Stimulated activated effector memory CD8-positive, alpha-beta T cell treated with anti-CD3 and anti-CD28 coated beads, Interleukin-12 subunit alpha, Interleukin-12 subunit beta, amount 100 ng/mL, for 72 hours (primary cell): ENCODE measurements around the gene PTPRN2.
"Not testable (repeated sequence)": the region's sequence is repeated elsewhere in the genome, so short reads cannot be mapped to it uniquely, and the experiment has no call there.

ENCODE experiments used
- ATAC-seq: fragments of 150-1000 bp; cut with Tn5 transposase; 2 replicates; pipeline ENCODE4 v1.10.0; 2021
- DNase-seq, 2 donors: peaks; one replicate each; pipeline ENCODE4 v3.0.0; 2021 to 2022; ENCODE audit warnings: low spot score in 2 of 2
- H3K27ac Mint-ChIP-seq: one replicate; pipeline ENCODE4 v1.8.0; 2022; ENCODE audit warnings: mild to moderate bottlenecking, mixed read lengths
- H3K36me3 Mint-ChIP-seq: one replicate; pipeline ENCODE4 v1.8.0; 2022; ENCODE audit warnings: mild to moderate bottlenecking, mixed read lengths
- H3K4me1 Mint-ChIP-seq: one replicate; pipeline ENCODE4 v1.8.0; 2022; ENCODE audit warnings: mixed read lengths
- H3K4me3 Mint-ChIP-seq: one replicate; pipeline ENCODE4 v1.8.0; 2022; ENCODE audit warnings: mild to moderate bottlenecking, mixed read lengths
- H3K9me3 Mint-ChIP-seq: one replicate; pipeline ENCODE4 v1.8.0; 2022; ENCODE audit warnings: mixed read lengths

PTPRN2 gene

DNA sequence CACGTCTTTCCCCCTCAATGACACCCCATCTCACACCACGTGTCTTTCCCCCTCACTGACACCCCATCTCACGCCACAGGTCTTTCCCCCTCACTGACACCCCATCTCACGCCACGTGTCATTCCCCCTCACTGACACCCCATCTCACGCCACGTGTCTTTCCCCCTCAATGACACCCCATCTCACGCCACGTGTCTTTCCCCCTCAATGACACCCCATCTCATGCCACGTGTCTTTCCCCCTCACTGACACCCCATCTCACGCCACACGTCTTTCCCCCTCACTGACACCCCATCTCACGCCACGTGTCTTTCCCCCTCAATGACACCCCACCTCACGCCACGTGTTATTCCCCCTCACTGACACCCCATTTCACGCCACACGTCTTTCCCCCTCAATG, 440.2 kb downstream of the PTPRN2 start:
- not testable (repeated sequence) for DNase-seq, ATAC-seq, H3K4me1 Mint-ChIP-seq, H3K9me3 Mint-ChIP-seq, H3K27ac Mint-ChIP-seq, H3K4me3 Mint-ChIP-seq, H3K36me3 Mint-ChIP-seq

- DNase-seq (no peak), ATAC-seq (no peak)
- Mint-ChIP-seq H3K27ac (no peak overlapping the region), H3K9me3 (no peaks in the 10 kb centered on the region), H3K4me1 (no peaks in the 10 kb centered on the region), H3K36me3 (no peaks in the 10 kb centered on the region), H3K4me3 (no peak overlapping the region)
These were observed 442.3 kb downstream of the PTPRN2 start for GRCh38 chr7:158145370-158145769.

DNA sequence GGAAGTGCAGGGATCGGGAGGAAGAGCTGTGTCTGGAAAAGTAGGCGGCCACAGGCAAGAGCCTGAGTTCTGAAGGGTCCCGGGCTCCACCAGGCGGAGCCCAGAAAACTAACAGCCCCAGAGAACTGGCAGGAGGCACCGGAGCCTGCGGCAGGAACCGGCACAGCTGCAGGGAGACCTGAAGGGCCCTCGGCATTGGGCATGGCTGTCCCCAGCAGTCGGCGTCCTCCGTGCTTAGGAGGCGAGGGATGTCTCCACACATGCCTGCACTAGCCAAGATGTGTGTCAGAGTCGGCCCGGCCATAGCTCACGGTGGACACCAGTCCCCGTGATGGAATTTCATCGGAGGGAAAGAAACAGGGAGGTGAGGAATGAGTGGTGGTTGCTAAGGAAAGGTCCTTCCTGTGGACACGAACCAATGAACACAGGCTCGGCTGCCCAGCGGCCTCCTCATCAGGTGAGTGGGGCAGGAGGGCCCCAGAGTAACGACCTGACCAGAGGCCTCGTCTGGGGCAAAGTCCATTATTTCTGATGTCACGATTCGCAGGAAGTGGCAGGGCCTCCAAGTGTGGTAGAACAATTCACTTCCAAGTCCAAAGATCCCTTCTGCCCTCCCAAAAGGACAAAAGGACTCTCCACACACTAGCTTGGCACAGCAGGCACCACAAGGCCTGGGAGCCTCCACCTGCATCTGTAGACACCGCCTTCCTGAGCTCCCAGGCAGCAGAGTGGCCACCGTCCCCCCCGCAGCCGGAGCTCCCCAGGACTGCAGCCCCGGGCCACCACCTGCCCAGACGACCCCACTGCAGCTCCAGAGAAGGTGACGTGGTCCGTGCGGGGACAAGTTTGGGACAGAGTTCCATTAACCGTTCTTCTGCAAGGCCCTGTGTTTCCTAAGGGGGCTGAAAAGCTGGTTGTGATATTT, 444.2 kb downstream of the PTPRN2 start:
- no peaks in the 10 kb centered on the region for H3K4me1 Mint-ChIP-seq
- ATAC-seq = no peak
- H3K27ac Mint-ChIP-seq = no peak overlapping the region
- H3K36me3 Mint-ChIP-seq = no peaks in the 10 kb centered on the region
- no peaks in the 10 kb centered on the region for H3K9me3 Mint-ChIP-seq
- no peak for DNase-seq
- H3K4me3 Mint-ChIP-seq = no peak overlapping the region

DNA sequence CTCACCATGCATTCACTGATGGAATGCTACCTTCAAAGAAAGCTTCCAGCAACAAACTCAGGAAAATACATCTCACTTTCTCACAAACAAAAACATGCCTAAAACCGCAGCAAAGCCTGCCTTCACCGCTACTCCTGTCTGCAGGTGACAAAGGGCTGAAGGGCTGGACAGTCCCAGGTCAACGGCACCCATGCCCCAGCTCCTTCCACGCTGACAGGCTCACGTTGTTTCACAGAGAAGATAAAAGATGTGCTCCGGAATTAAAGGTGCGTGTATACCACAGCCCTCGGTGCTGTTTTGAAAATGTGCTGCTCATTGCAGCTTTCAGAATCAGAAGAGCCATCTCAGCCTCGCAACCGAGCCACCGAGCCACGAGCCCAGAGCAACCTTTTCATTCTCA, 445.0 kb downstream of the PTPRN2 start:
- Mint-ChIP-seq H3K4me1 (no peaks in the 10 kb centered on the region), H3K9me3 (no peaks in the 10 kb centered on the region), H3K36me3 (no peaks in the 10 kb centered on the region), H3K27ac (no peak overlapping the region), H3K4me3 (no peak overlapping the region)
- no peak for ATAC-seq
- no peak for DNase-seq

GRCh38 chr7:158141806-158142518, 445.7 kb downstream of the PTPRN2 start:
- DNase-seq (no peak), ATAC-seq (no peak)
- no peak overlapping the region for H3K27ac Mint-ChIP-seq
- no peaks in the 10 kb centered on the region for H3K4me1 Mint-ChIP-seq
- H3K9me3 Mint-ChIP-seq = no peaks in the 10 kb centered on the region
- no peaks in the 10 kb centered on the region for H3K36me3 Mint-ChIP-seq
- no peak overlapping the region for H3K4me3 Mint-ChIP-seq

GRCh38 chr7:158141221-158141582, 446.4 kb downstream of the PTPRN2 start:
- Mint-ChIP-seq H3K27ac (no peak overlapping the region), H3K9me3 (no peaks in the 10 kb centered on the region), H3K36me3 (no peaks in the 10 kb centered on the region), H3K4me3 (no peak overlapping the region), H3K4me1 (no peaks in the 10 kb centered on the region)
- no peak for ATAC-seq
- no peak for DNase-seq

DNA sequence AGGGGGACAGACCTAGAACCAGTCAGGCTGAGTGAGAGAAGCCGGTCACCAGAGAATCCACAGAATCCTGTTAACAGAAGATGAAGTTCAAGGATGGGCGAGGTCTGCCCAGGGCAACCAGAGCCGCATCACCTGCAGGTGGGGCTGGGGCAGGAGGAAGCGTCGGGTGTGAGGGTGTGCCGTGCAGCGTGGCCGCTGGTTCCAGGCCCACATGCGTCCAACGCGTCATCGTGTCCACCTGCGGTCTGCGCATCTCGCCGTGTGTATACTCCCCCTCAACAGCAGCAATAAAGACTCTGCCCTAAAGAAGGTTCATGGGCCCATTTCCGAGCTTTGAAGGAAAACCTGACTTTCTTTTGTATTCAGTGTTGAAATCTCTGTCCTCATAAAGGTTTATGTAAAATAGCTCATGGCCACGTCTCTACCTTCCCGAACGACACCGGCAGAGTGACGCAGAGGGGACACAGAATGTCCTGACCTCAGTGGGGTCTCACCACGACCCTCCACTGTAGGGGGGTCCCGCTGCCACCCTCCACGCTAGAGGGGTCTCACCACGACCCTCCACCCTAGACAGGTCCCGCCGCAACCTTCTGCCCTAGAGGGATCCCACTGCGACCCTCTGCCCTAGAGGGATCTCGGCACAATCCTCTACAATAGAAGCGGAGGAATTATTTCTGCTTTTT, 446.9 kb downstream of the PTPRN2 start:
- Mint-ChIP-seq H3K4me3 (no peak overlapping the region), H3K36me3 (no peaks in the 10 kb centered on the region), H3K9me3 (no peaks in the 10 kb centered on the region), H3K4me1 (no peaks in the 10 kb centered on the region), H3K27ac (no peak overlapping the region)
- DNase-seq = no peak
- no peak for ATAC-seq

DNA sequence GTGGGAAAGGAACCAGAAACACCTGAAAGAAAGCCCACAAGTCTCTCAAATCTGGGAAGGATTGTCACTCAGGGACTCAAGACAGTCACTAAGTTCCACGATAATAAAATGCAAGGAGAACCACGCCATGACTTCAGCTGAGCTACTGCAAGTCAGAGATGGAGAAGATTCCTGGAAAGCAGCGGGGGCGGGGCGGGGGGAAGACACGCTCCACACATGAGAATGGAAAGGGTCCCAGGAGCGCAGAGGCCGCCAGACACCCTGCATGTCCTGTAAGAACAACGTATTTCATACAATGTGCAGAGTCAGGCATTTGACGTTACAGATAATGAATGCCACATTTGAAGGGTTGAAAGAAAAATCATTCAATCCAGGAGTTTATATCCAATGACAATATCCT, 448.1 kb downstream of the PTPRN2 start:
- Mint-ChIP-seq H3K9me3 (no peaks in the 10 kb centered on the region), H3K27ac (no peak overlapping the region), H3K36me3 (no peaks in the 10 kb centered on the region), H3K4me3 (no peak overlapping the region), H3K4me1 (no peaks in the 10 kb centered on the region)
- ATAC-seq (no peak), DNase-seq (no peak)

- Mint-ChIP-seq H3K36me3 (no peaks in the 10 kb centered on the region), H3K4me1 (no peaks in the 10 kb centered on the region), H3K27ac (no peak overlapping the region), H3K4me3 (no peak overlapping the region), H3K9me3 (no peaks in the 10 kb centered on the region)
- DNase-seq = no peak
- no peak for ATAC-seq
These were observed 449.4 kb downstream of the PTPRN2 start for GRCh38 chr7:158138329-158138597.

GRCh38 chr7:158137516-158138328, 449.9 kb downstream of the PTPRN2 start:
- Mint-ChIP-seq H3K4me1 (no peaks in the 10 kb centered on the region), H3K4me3 (no peak overlapping the region), H3K36me3 (no peaks in the 10 kb centered on the region), H3K27ac (no peak overlapping the region), H3K9me3 (no peaks in the 10 kb centered on the region)
- no peak for ATAC-seq
- no peak for DNase-seq

DNA sequence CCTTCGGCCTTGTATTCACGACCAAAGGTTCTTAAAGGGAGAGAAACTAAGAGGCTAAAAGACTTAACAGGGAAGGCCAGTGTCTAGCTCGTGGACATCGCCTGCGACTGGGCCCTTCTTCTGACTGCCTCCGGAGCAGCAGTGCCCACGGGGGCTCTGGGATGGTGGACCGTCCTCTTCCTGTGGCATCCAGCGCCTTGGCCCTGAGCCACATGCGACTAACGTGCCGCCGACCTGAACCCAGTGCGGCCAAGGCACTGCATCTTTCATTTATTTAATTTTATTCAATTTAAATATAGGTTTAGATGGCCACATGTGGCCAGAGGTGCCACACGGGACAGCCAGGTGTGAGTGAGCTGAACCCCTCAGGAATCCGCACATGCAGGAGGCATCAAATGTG, 451.7 kb downstream of the PTPRN2 start:
- no peak for ATAC-seq
- no peak overlapping the region for H3K27ac Mint-ChIP-seq
- no peak overlapping the region for H3K4me3 Mint-ChIP-seq
- DNase-seq = no peak
- H3K4me1 Mint-ChIP-seq = no peaks in the 10 kb centered on the region
- no peaks in the 10 kb centered on the region for H3K9me3 Mint-ChIP-seq
- no peaks in the 10 kb centered on the region for H3K36me3 Mint-ChIP-seq

DNA sequence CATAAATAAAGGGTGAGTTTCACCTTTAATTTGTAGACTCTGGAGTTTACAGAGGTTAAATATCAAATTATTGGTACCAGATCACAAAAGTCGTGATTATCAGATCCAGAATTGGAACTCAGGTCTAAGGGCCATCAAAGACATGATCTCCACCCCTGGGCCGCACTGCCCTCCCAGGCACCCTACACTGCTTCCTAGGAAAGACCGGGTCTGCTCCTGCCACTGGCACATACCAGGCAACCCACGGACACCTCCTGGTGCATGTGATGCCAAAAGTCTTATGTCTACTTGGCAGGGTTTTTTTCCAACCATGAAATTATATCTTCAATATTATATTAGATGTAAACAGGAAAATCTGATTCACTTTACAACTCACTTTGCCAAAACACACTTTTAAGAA, 452.8 kb downstream of the PTPRN2 start:
- Mint-ChIP-seq H3K9me3 (no peaks in the 10 kb centered on the region), H3K36me3 (no peaks in the 10 kb centered on the region), H3K4me1 (no peaks in the 10 kb centered on the region), H3K27ac (no peak overlapping the region), H3K4me3 (no peak overlapping the region)
- ATAC-seq (no peak), DNase-seq (no peak)

- no peaks in the 10 kb centered on the region for H3K4me1 Mint-ChIP-seq
- no peak for DNase-seq
- H3K36me3 Mint-ChIP-seq = no peaks in the 10 kb centered on the region
- no peak overlapping the region for H3K27ac Mint-ChIP-seq
- no peak overlapping the region for H3K4me3 Mint-ChIP-seq
- no peak for ATAC-seq
- H3K9me3 Mint-ChIP-seq = no peaks in the 10 kb centered on the region
These were observed 453.9 kb downstream of the PTPRN2 start for GRCh38 chr7:158133515-158134271.

DNA sequence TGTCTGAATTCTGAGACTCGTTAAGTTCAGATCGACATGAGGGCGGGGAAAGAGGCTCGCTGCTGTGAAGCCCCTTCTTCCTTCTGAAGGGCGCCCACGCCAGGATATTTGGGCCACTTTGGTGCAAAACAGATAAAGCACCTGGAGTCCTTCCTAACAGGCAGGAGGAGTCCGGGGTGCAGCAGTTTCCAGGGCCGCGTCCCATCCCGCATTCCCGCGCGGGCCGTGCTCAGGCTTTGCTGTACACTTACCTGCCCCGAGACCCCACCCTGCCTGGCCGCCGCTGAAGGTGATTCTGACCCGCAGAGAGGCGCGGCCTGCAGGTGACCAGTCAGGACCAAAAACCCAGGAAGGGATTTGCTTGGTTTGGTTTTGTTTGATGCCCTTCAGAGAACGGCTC, 454.6 kb downstream of the PTPRN2 start:
- Mint-ChIP-seq H3K9me3 (no peaks in the 10 kb centered on the region), H3K4me1 (no peaks in the 10 kb centered on the region), H3K4me3 (no peak overlapping the region), H3K36me3 (no peaks in the 10 kb centered on the region), H3K27ac (no peak overlapping the region)
- DNase-seq = no peak
- no peak for ATAC-seq

DNA sequence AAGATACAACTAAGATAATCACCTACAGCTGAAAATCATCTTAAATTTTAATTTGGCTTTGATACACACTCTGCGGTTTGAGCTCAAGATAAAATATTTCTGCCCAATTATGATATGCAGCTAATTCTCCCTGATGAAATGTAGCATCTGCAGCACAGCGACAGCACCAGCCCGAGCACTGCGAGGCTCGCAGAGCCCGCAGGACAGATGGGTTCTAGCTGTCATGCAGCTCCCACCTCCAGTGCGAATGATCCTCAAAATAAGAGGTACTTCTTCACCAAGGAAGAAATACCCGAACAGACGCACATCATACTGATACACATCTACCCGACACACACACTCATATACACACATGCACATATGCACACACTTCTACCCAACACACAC, 457.6 kb downstream of the PTPRN2 start:
- no peak for DNase-seq
- no peak overlapping the region for H3K4me3 Mint-ChIP-seq
- H3K9me3 Mint-ChIP-seq = peaks cover 3% of the 10 kb centered on the region
- no peak for ATAC-seq
- no peaks in the 10 kb centered on the region for H3K4me1 Mint-ChIP-seq
- H3K36me3 Mint-ChIP-seq = no peaks in the 10 kb centered on the region
- H3K27ac Mint-ChIP-seq = no peak overlapping the region
